ENCODE results near the gene CARD11.

Gene CARD11

DNA sequence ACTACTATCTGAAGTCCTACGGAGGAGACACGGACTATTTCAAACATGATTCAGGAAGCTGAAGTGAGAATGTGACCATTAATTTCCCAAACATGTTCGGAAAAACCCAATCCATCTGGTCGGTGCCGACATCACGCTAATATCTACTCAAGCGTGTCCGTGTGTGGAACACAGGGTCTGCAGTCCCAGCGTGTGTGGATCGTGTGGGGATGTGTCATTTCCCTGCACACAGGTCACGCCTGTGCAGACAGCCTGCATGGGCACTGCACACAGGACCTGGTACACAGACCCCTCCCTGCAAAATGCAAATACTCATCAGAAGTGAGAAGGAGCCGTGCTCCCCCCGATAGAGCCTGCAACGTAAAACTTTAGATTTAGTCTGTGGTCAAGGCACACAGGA is 57.8 kb downstream of the CARD11 start:
- no peak for TF ChIP-seq POLR2AphosphoS5 (IDR thresholded peaks at IDR 0.05; ENCODE audit: low read depth, low read length)
- TF ChIP-seq TAF1 (IDR thresholded peaks at IDR 0.05; ENCODE audit: borderline replicate concordance, insufficient read depth, low read length): no peak
- no peak for TF ChIP-seq SIN3A (IDR thresholded peaks at IDR 0.05; ENCODE audit: borderline replicate concordance, insufficient read depth, low read length)
- no peak for TF ChIP-seq FOXP2 (optimal IDR thresholded peaks at IDR 0.05; ENCODE audit: borderline replicate concordance, extremely low read depth, extremely low read length, insufficient read depth)
- TF ChIP-seq REST (IDR thresholded peaks at IDR 0.05; ENCODE audit: insufficient read depth in 1 of 2, low read depth in 2 of 2, low read length in 2 of 2): no peak

- no peak for TF ChIP-seq FOXP2 (optimal IDR thresholded peaks at IDR 0.05; ENCODE audit: borderline replicate concordance, extremely low read depth, extremely low read length, insufficient read depth)
- TF ChIP-seq POLR2AphosphoS5 (IDR thresholded peaks at IDR 0.05; ENCODE audit: low read depth, low read length): no peak
- no peak for TF ChIP-seq TAF1 (IDR thresholded peaks at IDR 0.05; ENCODE audit: borderline replicate concordance, insufficient read depth, low read length)
- TF ChIP-seq SIN3A (IDR thresholded peaks at IDR 0.05; ENCODE audit: borderline replicate concordance, insufficient read depth, low read length): no peak
- TF ChIP-seq REST (IDR thresholded peaks at IDR 0.05; ENCODE audit: insufficient read depth in 1 of 2, low read depth in 2 of 2, low read length in 2 of 2): no peak
Measured at GRCh38 chr7:2984091-2984490, 59.6 kb downstream of the CARD11 start.

- no peak for TF ChIP-seq REST (IDR thresholded peaks at IDR 0.05; ENCODE audit: insufficient read depth in 1 of 2, low read depth in 2 of 2, low read length in 2 of 2)
- TF ChIP-seq POLR2AphosphoS5 (IDR thresholded peaks at IDR 0.05; ENCODE audit: low read depth, low read length): no peak
- TF ChIP-seq FOXP2 (optimal IDR thresholded peaks at IDR 0.05; ENCODE audit: borderline replicate concordance, extremely low read depth, extremely low read length, insufficient read depth): no peak
- TF ChIP-seq TAF1 (IDR thresholded peaks at IDR 0.05; ENCODE audit: borderline replicate concordance, insufficient read depth, low read length): no peak
- TF ChIP-seq SIN3A (IDR thresholded peaks at IDR 0.05; ENCODE audit: borderline replicate concordance, insufficient read depth, low read length): no peak
Measured at GRCh38 chr7:2983586-2983985, 60.1 kb downstream of the CARD11 start.

DNA sequence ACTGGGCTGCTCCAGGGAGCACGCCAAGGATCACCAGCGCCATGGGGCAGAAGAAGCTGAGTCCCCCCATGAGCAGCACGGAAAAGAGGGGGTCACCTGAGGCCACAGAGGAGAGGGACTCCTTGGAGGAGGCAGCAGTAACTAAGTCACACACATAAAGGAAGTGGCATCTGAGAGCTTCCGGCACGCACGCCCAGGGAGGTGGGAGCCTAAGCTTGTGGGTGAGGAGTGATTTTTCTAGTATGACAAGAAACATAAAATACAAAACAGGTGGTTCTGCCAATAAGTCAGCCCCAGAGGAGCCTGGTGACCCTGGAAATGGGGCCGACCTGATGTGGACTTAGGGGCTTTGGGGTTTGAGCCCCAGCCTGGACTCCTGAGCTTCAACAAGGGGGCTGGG is 60.8 kb downstream of the CARD11 start:
- TF ChIP-seq FOXP2 (optimal IDR thresholded peaks at IDR 0.05; ENCODE audit: borderline replicate concordance, extremely low read depth, extremely low read length, insufficient read depth): no peak
- TF ChIP-seq POLR2AphosphoS5 (IDR thresholded peaks at IDR 0.05; ENCODE audit: low read depth, low read length): no peak
- no peak for TF ChIP-seq SIN3A (IDR thresholded peaks at IDR 0.05; ENCODE audit: borderline replicate concordance, insufficient read depth, low read length)
- no peak for TF ChIP-seq REST (IDR thresholded peaks at IDR 0.05; ENCODE audit: insufficient read depth in 1 of 2, low read depth in 2 of 2, low read length in 2 of 2)
- no peak for TF ChIP-seq TAF1 (IDR thresholded peaks at IDR 0.05; ENCODE audit: borderline replicate concordance, insufficient read depth, low read length)

DNA sequence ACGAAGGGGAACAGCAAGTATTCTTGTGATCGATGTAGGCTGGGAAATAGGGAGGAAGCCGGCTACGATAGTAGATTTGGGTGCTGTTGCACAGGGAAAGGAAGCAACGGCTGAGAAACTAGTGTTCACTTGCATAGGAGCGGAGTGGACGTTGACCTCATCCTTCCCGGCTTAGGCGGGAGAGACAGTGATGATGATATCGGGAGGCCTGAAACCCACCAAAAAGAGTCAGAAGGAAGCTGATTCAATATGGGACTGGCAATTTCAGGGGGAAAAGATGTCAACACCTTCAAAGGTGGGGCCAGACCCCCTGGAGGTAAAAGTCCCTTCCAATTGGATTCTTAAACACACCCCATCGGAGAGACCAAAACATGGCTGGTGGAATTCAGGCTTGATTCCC is 61.3 kb downstream of the CARD11 start:
- TF ChIP-seq FOXP2 (optimal IDR thresholded peaks at IDR 0.05; ENCODE audit: borderline replicate concordance, extremely low read depth, extremely low read length, insufficient read depth): no peak
- TF ChIP-seq SIN3A (IDR thresholded peaks at IDR 0.05; ENCODE audit: borderline replicate concordance, insufficient read depth, low read length): no peak
- TF ChIP-seq POLR2AphosphoS5 (IDR thresholded peaks at IDR 0.05; ENCODE audit: low read depth, low read length): no peak
- TF ChIP-seq REST (IDR thresholded peaks at IDR 0.05; ENCODE audit: insufficient read depth in 1 of 2, low read depth in 2 of 2, low read length in 2 of 2): no peak
- TF ChIP-seq TAF1 (IDR thresholded peaks at IDR 0.05; ENCODE audit: borderline replicate concordance, insufficient read depth, low read length): no peak

Measured in PFSK-1 (cell line).